GM12864 (cell line): ENCODE measurements around the gene HERC2.
"Not testable (repeated sequence)": the region's sequence is repeated elsewhere in the genome, so short reads cannot be mapped to it uniquely, and the experiment has no call there.

Experiments
- DNase-seq: peaks from one replicate; pipeline ENCODE4 v3.0.0-alpha.2; 2011; ENCODE audit warnings: low read depth
- H3K4me3 ChIP-seq: 2 replicates; pipeline ENCODE4 v1.5.1; 2011; ENCODE audit warnings: mild to moderate bottlenecking, low read depth, low read length, control low read depth
- CTCF ChIP-seq: IDR thresholded peaks from 2 replicates; pipeline ENCODE4 v1.5.1; 2011; ENCODE audit warnings: low read depth, mild to moderate bottlenecking, moderate library complexity, low read length, control low read depth, inconsistent platforms; ENCODE audit errors: missing control alignments

The HERC2 gene

GRCh38 chr15:28178290-28178689, 143.7 kb downstream of the HERC2 start:
- DNase-seq: no peak
- no peak overlapping the region for H3K4me3 ChIP-seq
- TF ChIP-seq CTCF: no peak

- TF ChIP-seq CTCF: no peak
- no peak for DNase-seq
- H3K4me3 ChIP-seq: no peak overlapping the region
These were observed 152.6 kb downstream of the HERC2 start for GRCh38 chr15:28169366-28169765.

GRCh38 chr15:28168405-28169121, 153.4 kb downstream of the HERC2 start:
- DNase-seq, H3K4me3 ChIP-seq: not testable (repeated sequence)

GRCh38 chr15:28167042-28167441, 154.9 kb downstream of the HERC2 start:
- no peak for TF ChIP-seq CTCF
- DNase-seq: no peak

GRCh38 chr15:28165791-28166190, 156.2 kb downstream of the HERC2 start:
- no peak overlapping the region for H3K4me3 ChIP-seq
- TF ChIP-seq CTCF: no peak
- DNase-seq: no peak

More at GRCh38 chr15:28167042-28167441, 154.9 kb downstream of the HERC2 start:
- no peak overlapping the region for H3K4me3 ChIP-seq

- H3K4me3 ChIP-seq: no peak overlapping the region
- no peak for TF ChIP-seq CTCF
- no peak for DNase-seq
These were observed 157.1 kb downstream of the HERC2 start for GRCh38 chr15:28164876-28165275.

- no peak for DNase-seq
- H3K4me3 ChIP-seq: no peak overlapping the region
- no peak for TF ChIP-seq CTCF
These were observed 167.7 kb downstream of the HERC2 start for GRCh38 chr15:28154283-28154682.
